ENCODE results near the gene GGCX.

Gene GGCX

GRCh38 chr2:85511008-85511811 lies 50.1 kb downstream of the GGCX start:
- no peaks in the 10 kb centered on the region for H3K36me3 ChIP-seq (ENCODE audit: low read depth)
- no peak for DNase-seq (ENCODE audit: low spot score)
- ATAC-seq (ENCODE audit: low read depth), result no peak
- H3K4me3 ChIP-seq (ENCODE audit: severe bottlenecking), result no peak overlapping the region
- TF ChIP-seq CTCF (IDR thresholded peaks at IDR 0.05; ENCODE audit: poor library complexity, severe bottlenecking), result no peak
- no peak overlapping the region for H3K27ac ChIP-seq (ENCODE audit: poor library complexity, severe bottlenecking)
- no peaks in the 10 kb centered on the region for H3K27me3 ChIP-seq (ENCODE audit: insufficient read depth, poor library complexity, severe bottlenecking)
- H3K9me3 ChIP-seq (ENCODE audit: severe bottlenecking), result no peaks in the 10 kb centered on the region
- H3K4me1 ChIP-seq (ENCODE audit: insufficient read depth, poor library complexity, severe bottlenecking), result no peaks in the 10 kb centered on the region

GRCh38 chr2:85506768-85507181 lies 54.5 kb downstream of the GGCX start:
- Histone ChIP-seq H3K4me1 (ENCODE audit: insufficient read depth, poor library complexity, severe bottlenecking) (peaks cover 29% of the 10 kb centered on the region), H3K4me3 (ENCODE audit: severe bottlenecking) (no peak overlapping the region), H3K27ac (ENCODE audit: poor library complexity, severe bottlenecking) (peak overlapping the region; percentile 91), H3K36me3 (ENCODE audit: low read depth) (no peaks in the 10 kb centered on the region), H3K27me3 (ENCODE audit: insufficient read depth, poor library complexity, severe bottlenecking) (no peaks in the 10 kb centered on the region), H3K9me3 (ENCODE audit: severe bottlenecking) (no peaks in the 10 kb centered on the region)
- TF ChIP-seq CTCF (IDR thresholded peaks at IDR 0.05; ENCODE audit: poor library complexity, severe bottlenecking), result no peak
- ATAC-seq (ENCODE audit: low read depth) (no peak), DNase-seq (ENCODE audit: low spot score) (no peak)

- DNase-seq (ENCODE audit: low spot score), result no peak
- H3K4me3 ChIP-seq (ENCODE audit: severe bottlenecking), result no peak overlapping the region
- TF ChIP-seq CTCF (IDR thresholded peaks at IDR 0.05; ENCODE audit: poor library complexity, severe bottlenecking), result no peak
These were observed 55.6 kb downstream of the GGCX start for GRCh38 chr2:85505551-85506238.

GRCh38 chr2:85504778-85505261 lies 56.5 kb downstream of the GGCX start:
- no peaks in the 10 kb centered on the region for H3K9me3 ChIP-seq (ENCODE audit: severe bottlenecking)
- H3K27me3 ChIP-seq (ENCODE audit: insufficient read depth, poor library complexity, severe bottlenecking), result no peaks in the 10 kb centered on the region
- H3K27ac ChIP-seq (ENCODE audit: poor library complexity, severe bottlenecking), result peak overlapping the region; percentile 91
- TF ChIP-seq CTCF (IDR thresholded peaks at IDR 0.05; ENCODE audit: poor library complexity, severe bottlenecking), result no peak
- no peaks in the 10 kb centered on the region for H3K36me3 ChIP-seq (ENCODE audit: low read depth)
- ATAC-seq (ENCODE audit: low read depth) (peak; percentile 90), DNase-seq (ENCODE audit: low spot score) (peak; percentile 93)
- H3K4me1 ChIP-seq (ENCODE audit: insufficient read depth, poor library complexity, severe bottlenecking), result peaks cover 29% of the 10 kb centered on the region
- no peak overlapping the region for H3K4me3 ChIP-seq (ENCODE audit: severe bottlenecking)

More at GRCh38 chr2:85505551-85506238, 55.6 kb downstream of the GGCX start:
- H3K4me1 ChIP-seq (ENCODE audit: insufficient read depth, poor library complexity, severe bottlenecking), result peaks cover 29% of the 10 kb centered on the region
- peak overlapping the region; percentile 91 for H3K27ac ChIP-seq (ENCODE audit: poor library complexity, severe bottlenecking)
- ATAC-seq (ENCODE audit: low read depth), result no peak
- no peaks in the 10 kb centered on the region for H3K9me3 ChIP-seq (ENCODE audit: severe bottlenecking)
- H3K27me3 ChIP-seq (ENCODE audit: insufficient read depth, poor library complexity, severe bottlenecking), result no peaks in the 10 kb centered on the region
- no peaks in the 10 kb centered on the region for H3K36me3 ChIP-seq (ENCODE audit: low read depth)

Data from RWPE2 (cell line).